SW 1271 (cell line): ENCODE results near the gene KPNA3.
"Not testable (repeated sequence)": the region's sequence is repeated elsewhere in the genome, so short reads cannot be mapped to it uniquely, and the experiment has no call there.

Experiments
- DNase-seq, 2 experiments: peaks; one replicate each; lab custom pipeline; 2025; lab: John Stamatoyannopoulos, UW

The KPNA3 gene

GRCh38 chr13:49807681-49808080, 15.2 kb upstream of the KPNA3 start:
- DNase-seq = no peak

GRCh38 chr13:49806126-49806536, 13.6 kb upstream of the KPNA3 start:
- DNase-seq = no peak

- DNase-seq = not testable (repeated sequence)
Measured at GRCh38 chr13:49803047-49803446, 10.6 kb upstream of the KPNA3 start.

- no peak for DNase-seq
Measured at GRCh38 chr13:49802426-49802825, 9.9 kb upstream of the KPNA3 start.

GRCh38 chr13:49791711-49792549, 552 bp downstream of the KPNA3 start:
- DNase-seq = no peak

GRCh38 chr13:49791315-49791710, 1.2 kb downstream of the KPNA3 start:
- no peak for DNase-seq

GRCh38 chr13:49789968-49790367, 2.5 kb downstream of the KPNA3 start:
- DNase-seq = no peak

GRCh38 chr13:49786401-49787008, 6.0 kb downstream of the KPNA3 start:
- DNase-seq = no peak

- DNase-seq = no peak
Measured at GRCh38 chr13:49784886-49785570, 7.5 kb downstream of the KPNA3 start.

- DNase-seq = no peak
Measured at GRCh38 chr13:49783865-49784264, 8.6 kb downstream of the KPNA3 start.

GRCh38 chr13:49782784-49783183, 9.7 kb downstream of the KPNA3 start:
- no peak for DNase-seq

GRCh38 chr13:49781806-49782205, 10.7 kb downstream of the KPNA3 start:
- no peak for DNase-seq

- DNase-seq = no peak
Measured at GRCh38 chr13:49779721-49780120, 12.8 kb downstream of the KPNA3 start.

- DNase-seq = no peak
Measured at GRCh38 chr13:49777746-49778614, 14.5 kb downstream of the KPNA3 start.

- DNase-seq = no peak
Measured at GRCh38 chr13:49776871-49777270, 15.6 kb downstream of the KPNA3 start.

GRCh38 chr13:49774376-49775005, 18.0 kb downstream of the KPNA3 start:
- no peak for DNase-seq

GRCh38 chr13:49772828-49773227, 19.7 kb downstream of the KPNA3 start:
- no peak for DNase-seq

- not testable (repeated sequence) for DNase-seq
Measured at GRCh38 chr13:49761811-49762210, 30.7 kb downstream of the KPNA3 start.

GRCh38 chr13:49760558-49760957, 31.9 kb downstream of the KPNA3 start:
- no peak for DNase-seq

- no peak for DNase-seq
Measured at GRCh38 chr13:49759503-49759902, 33.0 kb downstream of the KPNA3 start.

- DNase-seq = no peak
Measured at GRCh38 chr13:49756263-49756662, 36.2 kb downstream of the KPNA3 start.

- no peak for DNase-seq
Measured at GRCh38 chr13:49754146-49754545, 38.3 kb downstream of the KPNA3 start.
